Activated T-cell treated with anti-CD3 and anti-CD28 coated beads, Interleukin-2, amount 50 U/mL, for 1 hour (primary cell): ENCODE data around the gene GPR35.

Experiments used
- DNase-seq: peaks from one replicate; pipeline ENCODE4 v3.0.0-alpha.2; 2020

GPR35 gene

GRCh38 chr2:240624011-240624949, 1.0 kb upstream of the GPR35 start:
- peak; percentile 23 for DNase-seq

GRCh38 chr2:240626531-240627300, 1.4 kb downstream of the GPR35 start:
- peak; percentile 30 for DNase-seq

GRCh38 chr2:240627736-240628506, 2.6 kb downstream of the GPR35 start:
- DNase-seq = peak; percentile 16

GRCh38 chr2:240628507-240628807, 3.2 kb downstream of the GPR35 start:
- peak; percentile 16 for DNase-seq

GRCh38 chr2:240628808-240629618, 3.7 kb downstream of the GPR35 start:
- DNase-seq = peak; percentile 15

GRCh38 chr2:240629619-240629967, 4.3 kb downstream of the GPR35 start:
- no peak for DNase-seq

- peak; percentile 13 for DNase-seq
Observed at GRCh38 chr2:240629968-240630770, 4.9 kb downstream of the GPR35 start.

GRCh38 chr2:240630771-240631547, 5.7 kb downstream of the GPR35 start:
- DNase-seq = no peak

- no peak for DNase-seq
Observed at GRCh38 chr2:240631548-240632305, 6.4 kb downstream of the GPR35 start.

GRCh38 chr2:240632306-240632721, 7.0 kb downstream of the GPR35 start:
- DNase-seq = no peak

- DNase-seq = peak; percentile 10
Observed at GRCh38 chr2:240635121-240635997, 10.1 kb downstream of the GPR35 start.

- no peak for DNase-seq
Observed at GRCh38 chr2:240635998-240636547, 10.8 kb downstream of the GPR35 start.

- DNase-seq = no peak
Observed at GRCh38 chr2:240636563-240637115, 11.4 kb downstream of the GPR35 start.

- no peak for DNase-seq
Observed at GRCh38 chr2:240637116-240637900, 12.0 kb downstream of the GPR35 start.

GRCh38 chr2:240637901-240638345, 12.6 kb downstream of the GPR35 start:
- no peak for DNase-seq

- DNase-seq = no peak
Observed at GRCh38 chr2:240638512-240639160, 13.4 kb downstream of the GPR35 start.

GRCh38 chr2:240639566-240639965, 14.3 kb downstream of the GPR35 start:
- no peak for DNase-seq
